Parathyroid adenoma (tissue), 2 donors: ENCODE measurements around the gene MSRB1.

Experiments
- H2AFZ ChIP-seq: fragments of 300-600 bp; sonication (generic); one replicate; pipeline ENCODE4 v1.7.0; 2017; ENCODE audit warnings: antibody characterized with exemption, mild to moderate bottlenecking
- H3K27ac ChIP-seq: fragments of 300-600 bp; sonication (generic); one replicate; pipeline ENCODE4 v1.7.0; 2017
- H3K27me3 ChIP-seq: fragments of 300-600 bp; sonication (generic); one replicate; pipeline ENCODE4 v1.7.0; 2017; ENCODE audit warnings: low read length; ENCODE audit not compliant: control insufficient read depth, insufficient read depth
- H3K36me3 ChIP-seq: fragments of 300-600 bp; sonication (generic); one replicate; pipeline ENCODE4 v1.7.0; 2017; ENCODE audit warnings: low read length; ENCODE audit not compliant: control insufficient read depth, insufficient read depth
- H3K4me1 ChIP-seq: fragments of 300-600 bp; sonication (generic); one replicate; pipeline ENCODE4 v1.7.0; 2017; ENCODE audit warnings: control low read depth
- H3K4me2 ChIP-seq: fragments of 300-600 bp; sonication (generic); one replicate; pipeline ENCODE4 v1.7.0; 2017; ENCODE audit warnings: low read length
- H3K4me3 ChIP-seq: fragments of 300-600 bp; sonication (generic); one replicate; pipeline ENCODE4 v1.7.0; 2017; ENCODE audit warnings: low read depth, low read length
- H3K79me2 ChIP-seq: fragments of 300-600 bp; sonication (generic); one replicate; pipeline ENCODE4 v1.7.0; 2017; ENCODE audit warnings: control low read depth
- H3K9ac ChIP-seq: fragments of 300-600 bp; sonication (generic); one replicate; pipeline ENCODE4 v1.7.0; 2017; ENCODE audit warnings: mild to moderate bottlenecking
- H3K9me3 ChIP-seq: fragments of 300-600 bp; sonication (generic); one replicate; pipeline ENCODE4 v1.7.0; 2017; ENCODE audit warnings: low read length; ENCODE audit not compliant: control insufficient read depth
- TF ChIP-seq, protein P1 (sequence below): fragments of 300-600 bp; sonication (generic); IDR thresholded peaks from one replicate; pipeline ENCODE4 v1.7.0; 2017; ENCODE audit warnings: antibody characterized with exemption, mild to moderate bottlenecking
- donor health status: primary hyperparathyroidism.

The MSRB1 gene, protein sequence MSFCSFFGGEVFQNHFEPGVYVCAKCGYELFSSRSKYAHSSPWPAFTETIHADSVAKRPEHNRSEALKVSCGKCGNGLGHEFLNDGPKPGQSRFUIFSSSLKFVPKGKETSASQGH

DNA sequence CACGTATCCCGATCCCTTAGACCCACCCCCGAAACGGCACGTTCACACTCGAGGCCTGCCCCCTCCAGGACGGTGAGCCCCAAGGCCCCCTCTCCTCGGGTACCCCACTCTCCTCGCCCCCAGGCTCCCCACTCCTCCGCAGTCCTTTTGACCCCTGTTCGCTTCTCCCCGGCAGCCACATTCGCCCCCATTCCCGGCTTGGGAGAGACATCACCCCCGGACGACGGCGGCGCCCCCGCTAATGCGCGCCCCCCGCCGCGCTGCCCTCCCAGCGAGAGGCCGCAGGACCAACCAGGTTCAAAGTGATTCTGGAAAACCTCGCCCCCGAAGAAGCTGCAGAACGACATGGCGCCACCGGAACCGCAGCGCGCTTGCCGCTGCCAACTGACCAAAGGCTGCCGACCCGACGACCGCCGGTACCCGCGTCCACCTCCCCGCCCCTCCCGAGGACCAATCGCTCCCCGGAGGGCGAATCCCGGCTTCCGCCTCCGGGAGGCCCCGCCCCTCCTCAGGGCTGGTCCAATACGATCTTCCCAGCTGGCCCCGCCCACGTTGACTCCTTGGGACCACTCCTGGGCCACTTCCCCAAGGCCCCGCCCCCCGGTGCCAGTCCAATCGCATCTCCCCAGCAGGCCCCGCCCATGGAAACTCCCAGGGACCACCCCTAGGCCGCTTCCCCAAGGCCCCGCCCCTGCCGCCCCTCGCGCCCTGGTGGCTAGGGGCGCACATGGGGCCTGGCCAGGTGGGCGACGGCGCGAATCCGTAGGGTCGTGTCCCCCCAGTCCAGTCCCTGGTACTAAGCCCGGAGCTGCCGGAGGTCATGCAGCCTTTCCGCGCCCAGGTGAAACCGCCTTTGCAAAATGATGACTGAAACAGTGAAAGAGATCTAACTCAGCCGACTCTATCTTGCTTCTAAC, at the start of gene MSRB1:
MSRB1 (minus strand) TSS at position 390 of the 917 bp plus-strand sequence; CDS start at position 347, 43 bp downstream.
- Histone ChIP-seq H3K4me3 (peak within 1 kb of the TSS; percentile 61), H3K27ac (peak within 1 kb of the TSS; percentile 47), H3K4me1 (peaks cover 8% of the 10 kb centered on the region), H2AFZ (peak within 1 kb of the TSS; percentile 93), H3K4me2 (peak within 1 kb of the TSS; percentile 89), H3K27me3 (no peaks in the 10 kb centered on the region), H3K79me2 (no peaks in the 10 kb centered on the region), H3K9me3 (no peaks in the 10 kb centered on the region), H3K36me3 (no peaks in the 10 kb centered on the region), H3K9ac (no peak within 1 kb of the TSS)
- TF ChIP-seq, protein P1, sequence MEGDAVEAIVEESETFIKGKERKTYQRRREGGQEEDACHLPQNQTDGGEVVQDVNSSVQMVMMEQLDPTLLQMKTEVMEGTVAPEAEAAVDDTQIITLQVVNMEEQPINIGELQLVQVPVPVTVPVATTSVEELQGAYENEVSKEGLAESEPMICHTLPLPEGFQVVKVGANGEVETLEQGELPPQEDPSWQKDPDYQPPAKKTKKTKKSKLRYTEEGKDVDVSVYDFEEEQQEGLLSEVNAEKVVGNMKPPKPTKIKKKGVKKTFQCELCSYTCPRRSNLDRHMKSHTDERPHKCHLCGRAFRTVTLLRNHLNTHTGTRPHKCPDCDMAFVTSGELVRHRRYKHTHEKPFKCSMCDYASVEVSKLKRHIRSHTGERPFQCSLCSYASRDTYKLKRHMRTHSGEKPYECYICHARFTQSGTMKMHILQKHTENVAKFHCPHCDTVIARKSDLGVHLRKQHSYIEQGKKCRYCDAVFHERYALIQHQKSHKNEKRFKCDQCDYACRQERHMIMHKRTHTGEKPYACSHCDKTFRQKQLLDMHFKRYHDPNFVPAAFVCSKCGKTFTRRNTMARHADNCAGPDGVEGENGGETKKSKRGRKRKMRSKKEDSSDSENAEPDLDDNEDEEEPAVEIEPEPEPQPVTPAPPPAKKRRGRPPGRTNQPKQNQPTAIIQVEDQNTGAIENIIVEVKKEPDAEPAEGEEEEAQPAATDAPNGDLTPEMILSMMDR = no peak

DNA sequence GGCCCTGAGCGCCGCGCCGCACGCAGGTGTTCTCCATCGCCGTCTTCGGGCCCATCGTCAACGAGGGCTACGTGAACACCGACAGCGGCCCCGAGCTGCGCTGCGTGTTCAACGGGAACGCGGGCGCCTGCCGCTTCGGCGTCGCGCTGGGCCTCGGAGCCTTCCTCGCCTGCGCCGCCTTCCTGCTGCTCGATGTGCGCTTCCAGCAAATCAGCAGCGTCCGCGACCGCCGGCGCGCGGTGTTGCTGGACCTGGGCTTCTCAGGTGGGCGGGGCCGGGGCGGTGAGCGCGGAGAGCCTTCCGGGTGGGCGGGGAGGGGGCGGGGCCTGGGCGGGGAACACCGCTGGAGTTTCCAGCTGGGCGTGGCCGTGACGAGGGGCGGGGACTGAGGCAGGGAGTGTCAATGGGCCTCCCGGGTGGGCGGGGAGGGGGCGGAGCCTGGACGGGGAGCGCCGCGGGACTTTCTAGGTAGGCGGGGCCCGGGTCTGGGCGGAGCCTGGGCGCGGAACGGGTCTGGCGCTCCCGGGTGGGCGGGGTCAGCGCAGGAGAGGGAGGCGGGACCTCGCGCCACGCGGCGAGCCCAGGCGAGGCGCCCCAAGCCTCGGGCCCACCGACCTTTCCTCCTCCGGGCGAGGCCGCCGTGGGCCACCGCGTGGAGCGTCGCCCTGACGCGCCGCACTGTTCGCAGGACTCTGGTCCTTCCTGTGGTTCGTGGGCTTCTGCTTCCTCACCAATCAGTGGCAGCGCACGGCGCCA, 49.1 kb upstream of the MSRB1 start:
- H3K27me3 ChIP-seq = no peaks in the 10 kb centered on the region
- H3K9ac ChIP-seq = no peak overlapping the region
- no peak overlapping the region for H3K27ac ChIP-seq
- H2AFZ ChIP-seq = no peak overlapping the region
- TF ChIP-seq, protein P1 = no peak
- H3K4me3 ChIP-seq = peak overlapping the region; percentile 11
- no peaks in the 10 kb centered on the region for H3K79me2 ChIP-seq
- no peaks in the 10 kb centered on the region for H3K36me3 ChIP-seq
- H3K9me3 ChIP-seq = no peaks in the 10 kb centered on the region
- no peak overlapping the region for H3K4me2 ChIP-seq
- H3K4me1 ChIP-seq = peaks cover 3% of the 10 kb centered on the region

DNA sequence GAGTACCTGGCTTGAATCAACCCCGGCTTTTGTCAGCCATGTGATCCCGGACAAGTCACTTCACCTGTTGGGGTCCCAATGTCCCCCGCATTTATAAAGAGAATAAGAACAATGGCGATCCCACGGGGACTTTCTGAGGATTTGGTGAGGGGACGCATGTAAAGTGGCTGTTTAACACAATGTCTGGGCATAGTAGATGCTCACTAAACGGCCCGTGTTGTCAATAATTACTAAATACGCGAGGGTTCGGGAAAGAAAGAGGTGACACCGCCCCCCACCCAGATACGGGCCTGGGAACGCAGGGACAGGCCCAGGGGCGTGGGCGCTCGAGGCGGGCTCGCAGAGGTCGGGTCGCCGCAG, 48.6 kb upstream of the MSRB1 start:
- Histone ChIP-seq H3K4me1 (peaks cover 3% of the 10 kb centered on the region), H3K9ac (no peak overlapping the region), H3K27ac (no peak overlapping the region), H3K9me3 (no peaks in the 10 kb centered on the region), H3K36me3 (no peaks in the 10 kb centered on the region), H2AFZ (no peak overlapping the region), H3K4me2 (no peak overlapping the region), H3K79me2 (no peaks in the 10 kb centered on the region), H3K27me3 (no peaks in the 10 kb centered on the region), H3K4me3 (peak overlapping the region; percentile 11)
- TF ChIP-seq, protein P1 = no peak

DNA sequence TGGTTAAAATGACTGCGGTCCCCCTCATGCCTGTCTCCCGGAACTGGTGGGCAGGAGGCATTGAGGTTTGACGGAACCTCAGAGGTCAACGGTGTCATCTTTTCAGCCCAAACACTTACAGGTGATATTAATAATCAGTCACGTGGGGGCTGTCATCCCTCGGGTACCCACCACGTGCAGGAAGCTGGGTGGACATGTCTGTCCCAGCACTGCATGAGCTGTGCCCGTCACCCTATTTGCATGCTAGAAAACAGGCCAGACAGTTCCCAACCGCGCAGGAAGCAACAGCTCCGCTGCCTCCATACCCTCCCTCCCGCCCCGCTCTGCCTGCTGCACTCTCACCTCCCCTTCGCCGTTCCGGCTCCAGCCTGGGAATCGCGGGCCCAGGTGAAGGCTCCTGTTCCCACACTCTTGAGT, 48.1 kb upstream of the MSRB1 start:
- H3K9ac ChIP-seq = no peak overlapping the region
- no peak overlapping the region for H3K4me2 ChIP-seq
- no peaks in the 10 kb centered on the region for H3K9me3 ChIP-seq
- peaks cover 3% of the 10 kb centered on the region for H3K4me1 ChIP-seq
- no peak overlapping the region for H3K4me3 ChIP-seq
- H3K27me3 ChIP-seq = no peaks in the 10 kb centered on the region
- H3K27ac ChIP-seq = no peak overlapping the region
- H2AFZ ChIP-seq = no peak overlapping the region
- H3K36me3 ChIP-seq = no peaks in the 10 kb centered on the region
- TF ChIP-seq, protein P1 = no peak
- no peaks in the 10 kb centered on the region for H3K79me2 ChIP-seq
